Duodenal mucosa (tissue), 2 donors: ENCODE results near the gene VCL.

ENCODE experiments used
- H3K27ac ChIP-seq: one replicate; pipeline ENCODE4 v1.7.0; 2013; ENCODE audit warnings: low read depth, low read length
- H3K27me3 ChIP-seq, 2 donors: one replicate each; pipeline ENCODE4 v1.7.0; 2013; ENCODE audit warnings: low read length in 2 of 2, control low read depth in 1 of 2; ENCODE audit not compliant: insufficient read depth in 2 of 2, control insufficient read depth in 1 of 2
- H3K36me3 ChIP-seq, 2 donors: one replicate each; pipeline ENCODE4 v1.7.0; 2013; ENCODE audit warnings: low read length in 2 of 2, control low read depth in 1 of 2; ENCODE audit not compliant: insufficient read depth in 2 of 2, control insufficient read depth in 1 of 2
- H3K4me1 ChIP-seq, 2 donors: one replicate each; pipeline ENCODE4 v1.7.0; 2013; ENCODE audit warnings: low read length in 2 of 2, control low read depth in 1 of 2; ENCODE audit not compliant: insufficient read depth in 2 of 2, control insufficient read depth in 1 of 2
- H3K4me3 ChIP-seq, 2 donors: one replicate each; pipeline ENCODE4 v1.7.0; 2013; ENCODE audit warnings: low read length in 2 of 2, low read depth in 1 of 2
- H3K9ac ChIP-seq, 2 donors: one replicate each; pipeline ENCODE4 v1.7.0; 2013; ENCODE audit warnings: low read length in 2 of 2, low read depth in 1 of 2
- H3K9me3 ChIP-seq, 2 donors: one replicate each; pipeline ENCODE4 v1.7.0; 2013; ENCODE audit warnings: low read length in 2 of 2, control low read depth in 1 of 2; ENCODE audit not compliant: control insufficient read depth in 1 of 2

VCL gene

GRCh38 chr10:74035303-74035702 is 37.4 kb downstream of the VCL start:
- H3K4me3 ChIP-seq, result no peak overlapping the region
- no peak overlapping the region for H3K27ac ChIP-seq
- H3K9ac ChIP-seq, result no peak overlapping the region
- peaks cover 0 to 4% of the 10 kb centered on the region in 2 donors for H3K4me1 ChIP-seq
- H3K9me3 ChIP-seq, result no peaks in the 10 kb centered on the region
- H3K27me3 ChIP-seq, result no peaks in the 10 kb centered on the region
- H3K36me3 ChIP-seq, result no peaks in the 10 kb centered on the region

GRCh38 chr10:74036474-74036873 is 38.6 kb downstream of the VCL start:
- Histone ChIP-seq H3K9ac (no peak overlapping the region), H3K36me3 (no peaks in the 10 kb centered on the region), H3K27ac (no peak overlapping the region), H3K27me3 (no peaks in the 10 kb centered on the region), H3K4me1 (peaks cover 0 to 5% of the 10 kb centered on the region in 2 donors), H3K4me3 (no peak overlapping the region), H3K9me3 (no peaks in the 10 kb centered on the region)

GRCh38 chr10:74039561-74040145 is 41.7 kb downstream of the VCL start:
- no peaks in the 10 kb centered on the region for H3K27me3 ChIP-seq
- H3K9ac ChIP-seq, result no peak overlapping the region
- H3K9me3 ChIP-seq, result no peaks in the 10 kb centered on the region
- peaks cover 0 to 3% of the 10 kb centered on the region in 2 donors for H3K36me3 ChIP-seq
- H3K4me3 ChIP-seq, result no peak overlapping the region
- H3K27ac ChIP-seq, result no peak overlapping the region
- H3K4me1 ChIP-seq, result peaks cover 0 to 5% of the 10 kb centered on the region in 2 donors

GRCh38 chr10:74040200-74041126 is 42.5 kb downstream of the VCL start:
- H3K4me3 ChIP-seq, result no peak overlapping the region
- no peak overlapping the region for H3K27ac ChIP-seq
- H3K27me3 ChIP-seq, result no peaks in the 10 kb centered on the region
- H3K36me3 ChIP-seq, result peaks cover 0 to 6% of the 10 kb centered on the region in 2 donors
- no peaks in the 10 kb centered on the region for H3K9me3 ChIP-seq
- H3K4me1 ChIP-seq, result peaks cover 0 to 5% of the 10 kb centered on the region in 2 donors
- no peak overlapping the region for H3K9ac ChIP-seq

GRCh38 chr10:74044419-74044818 is 46.5 kb downstream of the VCL start:
- H3K36me3 ChIP-seq, result peaks cover 0 to 6% of the 10 kb centered on the region in 2 donors
- no peak overlapping the region for H3K27ac ChIP-seq
- H3K9ac ChIP-seq, result no peak overlapping the region
- no peak overlapping the region for H3K4me3 ChIP-seq
- H3K4me1 ChIP-seq, result peaks cover 3 to 5% of the 10 kb centered on the region in 2 donors
- no peaks in the 10 kb centered on the region for H3K27me3 ChIP-seq
- H3K9me3 ChIP-seq, result no peaks in the 10 kb centered on the region

- Histone ChIP-seq H3K9me3 (no peaks in the 10 kb centered on the region), H3K4me1 (peaks cover 0 to 3% of the 10 kb centered on the region in 2 donors), H3K27ac (no peak overlapping the region)
Observed at GRCh38 chr10:74047304-74047703, 49.4 kb downstream of the VCL start.

GRCh38 chr10:74047871-74048270 is 50.0 kb downstream of the VCL start:
- Histone ChIP-seq H3K36me3 (peaks cover 0 to 6% of the 10 kb centered on the region in 2 donors), H3K4me3 (no peak overlapping the region), H3K4me1 (peaks cover 0 to 3% of the 10 kb centered on the region in 2 donors), H3K9me3 (no peaks in the 10 kb centered on the region), H3K27me3 (no peaks in the 10 kb centered on the region), H3K27ac (no peak overlapping the region), H3K9ac (no peak overlapping the region)

More at GRCh38 chr10:74047304-74047703, 49.4 kb downstream of the VCL start:
- no peaks in the 10 kb centered on the region for H3K27me3 ChIP-seq
- no peak overlapping the region for H3K9ac ChIP-seq
- H3K36me3 ChIP-seq, result peaks cover 0 to 6% of the 10 kb centered on the region in 2 donors
- no peak overlapping the region for H3K4me3 ChIP-seq

- Histone ChIP-seq H3K9ac (no peak overlapping the region), H3K4me3 (no peak overlapping the region), H3K9me3 (no peaks in the 10 kb centered on the region), H3K27ac (no peak overlapping the region), H3K27me3 (no peaks in the 10 kb centered on the region), H3K4me1 (peaks cover 0 to 3% of the 10 kb centered on the region in 2 donors), H3K36me3 (peaks cover 0 to 6% of the 10 kb centered on the region in 2 donors)
Observed at GRCh38 chr10:74048433-74048832, 50.5 kb downstream of the VCL start.

GRCh38 chr10:74049955-74050354 is 52.0 kb downstream of the VCL start:
- no peaks in the 10 kb centered on the region for H3K36me3 ChIP-seq
- H3K4me3 ChIP-seq, result no peak overlapping the region
- no peaks in the 10 kb centered on the region for H3K9me3 ChIP-seq
- no peaks in the 10 kb centered on the region for H3K27me3 ChIP-seq
- H3K4me1 ChIP-seq, result peaks cover 0 to 3% of the 10 kb centered on the region in 2 donors
- no peak overlapping the region for H3K27ac ChIP-seq
- no peak overlapping the region for H3K9ac ChIP-seq

GRCh38 chr10:74050653-74051052 is 52.7 kb downstream of the VCL start:
- Histone ChIP-seq H3K36me3 (no peaks in the 10 kb centered on the region), H3K4me3 (no peak overlapping the region), H3K27me3 (no peaks in the 10 kb centered on the region), H3K9ac (no peak overlapping the region), H3K4me1 (peaks cover 1 to 3% of the 10 kb centered on the region in 2 donors), H3K27ac (no peak overlapping the region), H3K9me3 (no peaks in the 10 kb centered on the region)
